Endometrium (tissue), 2 donors: ENCODE data around the gene NBPF6.
"Not testable (repeated sequence)": the region's sequence is repeated elsewhere in the genome, so short reads cannot be mapped to it uniquely, and the experiment has no call there.

ENCODE experiments used
- FAIRE-seq: peaks from 2 replicates; lab custom pipeline; 2012; peaks lifted over from hg19 to GRCh38; lab: Jason Lieb, UNC
- donor health status: control.
- donor health status: control.

NBPF6 gene, protein sequence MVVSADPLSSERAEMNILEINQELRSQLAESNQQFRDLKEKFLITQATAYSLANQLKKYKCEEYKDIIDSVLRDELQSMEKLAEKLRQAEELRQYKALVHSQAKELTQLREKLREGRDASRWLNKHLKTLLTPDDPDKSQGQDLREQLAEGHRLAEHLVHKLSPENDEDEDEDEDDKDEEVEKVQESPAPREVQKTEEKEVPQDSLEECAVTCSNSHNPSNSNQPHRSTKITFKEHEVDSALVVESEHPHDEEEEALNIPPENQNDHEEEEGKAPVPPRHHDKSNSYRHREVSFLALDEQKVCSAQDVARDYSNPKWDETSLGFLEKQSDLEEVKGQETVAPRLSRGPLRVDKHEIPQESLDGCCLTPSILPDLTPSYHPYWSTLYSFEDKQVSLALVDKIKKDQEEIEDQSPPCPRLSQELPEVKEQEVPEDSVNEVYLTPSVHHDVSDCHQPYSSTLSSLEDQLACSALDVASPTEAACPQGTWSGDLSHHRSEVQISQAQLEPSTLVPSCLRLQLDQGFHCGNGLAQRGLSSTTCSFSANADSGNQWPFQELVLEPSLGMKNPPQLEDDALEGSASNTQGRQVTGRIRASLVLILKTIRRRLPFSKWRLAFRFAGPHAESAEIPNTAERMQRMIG

GRCh38 chr1:108450043-108450442 is at the start of gene NBPF6:
Gene NBPF6 (plus strand): TSS chr1:108450343. CDS start chr1:108450602, 259 bp downstream.
- FAIRE-seq: not testable (repeated sequence)

DNA sequence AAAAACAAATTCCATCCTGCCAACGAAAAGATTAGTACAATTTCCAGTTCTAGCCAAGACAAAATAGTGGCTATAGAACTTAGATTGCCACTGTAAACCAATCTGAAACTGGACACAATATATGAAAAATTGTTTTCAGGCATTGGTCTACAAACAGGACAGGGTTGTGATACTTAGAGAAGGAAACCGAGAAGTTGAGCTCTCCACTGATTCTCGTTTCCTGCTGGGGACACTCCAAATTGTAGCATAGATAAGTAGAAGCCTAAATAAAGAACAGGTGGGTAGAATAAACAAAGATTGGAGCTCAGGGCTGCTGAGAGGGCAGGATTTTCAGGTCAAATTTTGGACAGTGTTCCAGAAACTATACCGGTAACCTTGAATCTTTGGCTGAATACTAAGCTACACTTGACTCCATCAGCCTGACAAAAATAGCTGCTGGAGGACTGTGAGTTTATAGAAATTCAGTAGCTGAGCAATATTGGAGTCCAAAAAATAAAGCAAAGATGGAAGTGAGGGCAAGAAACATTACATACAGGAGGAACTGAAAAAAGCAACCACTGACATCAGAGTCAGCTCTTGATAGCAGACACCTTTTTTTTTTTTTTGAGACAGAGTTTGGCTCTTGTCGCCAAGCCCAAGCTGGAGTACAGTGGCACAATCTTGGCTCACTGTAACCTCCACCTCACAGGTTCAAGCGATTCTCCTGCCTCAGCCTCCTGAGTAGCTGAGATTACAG is 38.9 kb upstream of the NBPF6 start:
- not testable (repeated sequence) for FAIRE-seq

DNA sequence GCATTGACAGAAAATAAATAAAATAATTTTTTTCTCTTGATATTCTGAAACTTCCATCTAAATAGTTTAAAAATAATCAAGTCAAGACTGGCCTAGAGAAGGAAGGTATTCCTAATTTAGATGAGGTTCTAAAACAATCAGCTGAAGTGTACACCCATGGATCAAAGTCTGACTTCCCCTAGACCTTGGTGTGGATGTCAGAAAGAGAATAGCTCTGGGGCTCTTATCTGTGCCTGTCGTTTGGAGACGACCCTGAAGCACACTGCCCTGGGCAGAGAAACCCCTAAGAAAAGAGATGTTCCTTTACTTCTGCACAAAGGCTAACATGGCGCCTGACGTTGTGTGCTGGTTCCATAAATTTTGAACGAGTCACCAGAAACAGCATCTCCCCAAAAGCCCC is 30.0 kb upstream of the NBPF6 start:
- FAIRE-seq: not testable (repeated sequence)

- not testable (repeated sequence) for FAIRE-seq
These were observed 28.9 kb upstream of the NBPF6 start for GRCh38 chr1:108421061-108421916.

DNA sequence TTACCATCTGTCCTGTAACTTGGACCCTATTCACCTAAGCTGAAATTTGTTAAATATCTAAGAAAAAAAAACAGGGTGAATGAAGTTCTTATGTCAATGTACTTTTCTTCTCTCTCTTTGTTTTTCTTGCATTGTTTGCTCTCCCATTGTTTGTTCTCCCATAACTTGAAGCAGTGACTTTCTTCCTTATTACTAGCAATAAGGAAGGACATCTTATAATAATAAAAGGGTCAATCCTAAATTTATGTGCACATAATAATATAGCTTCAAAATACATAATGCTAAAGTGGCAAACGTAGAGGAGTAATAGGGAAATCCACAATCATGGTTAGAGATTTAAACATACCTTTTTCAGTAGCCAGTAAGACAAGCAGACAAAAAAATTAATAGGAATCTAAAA is 23.3 kb upstream of the NBPF6 start:
- not testable (repeated sequence) for FAIRE-seq

DNA sequence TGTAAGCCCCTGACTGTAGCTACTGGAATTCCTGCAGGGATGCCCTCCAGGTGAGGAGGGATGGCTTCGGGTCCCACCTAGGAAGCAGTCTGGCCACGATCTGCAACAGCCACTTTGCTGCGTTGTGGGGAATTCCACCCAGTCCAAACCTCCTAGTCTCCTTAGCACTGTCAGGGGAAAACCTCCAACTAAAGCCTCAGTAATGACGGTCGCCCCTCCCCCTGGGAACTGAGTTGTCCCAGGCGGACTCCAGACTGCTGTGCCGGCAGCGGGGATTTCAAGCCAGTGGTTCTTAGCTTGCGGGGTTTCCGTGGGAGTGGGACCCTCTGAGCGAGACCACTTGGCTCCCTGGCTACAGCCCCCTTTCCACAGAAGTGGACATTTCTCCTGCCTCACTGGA is 18.1 kb upstream of the NBPF6 start:
- not testable (repeated sequence) for FAIRE-seq

- not testable (repeated sequence) for FAIRE-seq
These were observed 16.7 kb upstream of the NBPF6 start for GRCh38 chr1:108433404-108433803.

GRCh38 chr1:108438536-108438935 is 11.6 kb upstream of the NBPF6 start:
- not testable (repeated sequence) for FAIRE-seq

DNA sequence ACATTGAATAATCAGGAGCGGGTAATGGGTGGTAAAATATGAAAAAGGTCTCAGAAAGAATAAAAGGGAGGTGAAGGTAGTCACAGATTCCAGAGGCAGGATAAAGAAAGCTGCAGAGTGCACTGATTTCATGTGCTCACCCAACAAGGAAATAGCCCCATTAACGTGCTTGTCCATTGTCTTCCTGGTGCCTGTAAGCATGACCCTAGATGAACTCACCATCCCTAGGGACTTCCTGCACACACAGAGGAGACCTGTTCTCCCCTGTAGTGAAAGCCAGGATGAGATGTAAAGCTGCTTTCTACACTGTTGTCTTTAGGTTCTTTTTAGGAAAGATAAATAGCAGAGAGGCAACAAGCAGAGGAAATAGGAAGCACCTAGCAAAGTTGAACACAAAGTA is 4.4 kb downstream of the NBPF6 start:
- not testable (repeated sequence) for FAIRE-seq

DNA sequence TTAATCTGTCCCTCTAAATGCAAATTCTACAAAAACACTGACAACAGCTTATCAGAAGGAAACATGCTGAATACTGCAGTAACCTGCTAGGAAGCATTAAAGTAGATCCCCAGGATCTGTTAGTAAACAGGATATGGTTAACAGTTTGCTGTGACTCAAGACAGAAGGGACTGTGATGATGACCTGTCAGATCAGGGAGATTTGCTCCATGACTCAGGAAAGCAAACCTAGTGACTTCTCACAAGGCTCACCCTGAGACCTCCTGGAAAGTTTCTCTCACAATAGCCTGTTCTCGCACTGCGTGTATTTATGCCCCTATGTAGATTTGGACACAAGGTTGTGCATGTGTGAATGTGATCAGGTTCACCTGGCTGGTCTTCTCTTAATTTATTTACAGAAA is 8.5 kb downstream of the NBPF6 start:
- FAIRE-seq: not testable (repeated sequence)

- FAIRE-seq: not testable (repeated sequence)
These were observed 11.6 kb downstream of the NBPF6 start for GRCh38 chr1:108461758-108462157.

DNA sequence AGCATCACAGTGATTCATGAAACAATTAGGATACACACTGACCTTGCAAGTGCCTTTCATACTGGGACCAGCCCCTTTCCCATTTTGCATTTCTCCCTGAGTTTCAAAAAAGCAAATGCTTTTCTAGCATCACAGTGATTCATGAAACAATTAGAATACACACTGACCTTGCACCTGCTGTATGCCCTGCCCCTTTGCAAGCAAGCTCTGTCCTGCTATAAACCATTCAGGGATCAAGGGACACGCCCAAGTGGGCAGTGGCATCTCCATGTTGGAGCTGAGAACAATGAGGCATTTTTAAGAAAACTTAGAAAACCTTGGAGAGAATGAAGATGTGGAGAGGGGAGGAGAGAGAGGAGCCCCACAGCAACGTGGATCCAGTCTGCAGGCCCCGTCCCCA is 13.8 kb downstream of the NBPF6 start:
- not testable (repeated sequence) for FAIRE-seq

GRCh38 chr1:108466166-108466565 is 16.0 kb downstream of the NBPF6 start:
- FAIRE-seq: not testable (repeated sequence)

- FAIRE-seq: not testable (repeated sequence)
These were observed 17.0 kb downstream of the NBPF6 start for GRCh38 chr1:108467155-108467554.

DNA sequence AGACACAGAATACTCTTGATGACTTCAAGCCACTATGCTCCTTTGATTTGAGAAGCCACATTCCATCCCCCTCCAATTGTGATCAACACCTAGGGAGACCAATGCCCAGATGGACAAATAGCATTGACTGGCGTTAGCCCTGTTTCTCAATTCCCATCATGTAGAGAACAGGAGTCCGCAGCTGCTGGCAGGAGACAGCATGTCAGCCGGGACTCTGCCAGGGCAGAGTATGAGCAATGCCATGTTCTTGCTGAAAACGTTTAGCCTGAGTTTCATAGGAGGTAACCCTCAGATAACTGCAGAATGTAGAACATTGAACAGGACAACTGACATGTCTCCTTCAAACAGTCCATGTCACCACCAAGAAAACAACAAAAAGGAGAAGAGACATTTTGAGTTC is 20.6 kb downstream of the NBPF6 start:
- not testable (repeated sequence) for FAIRE-seq

- FAIRE-seq: not testable (repeated sequence)
These were observed 24.4 kb downstream of the NBPF6 start for GRCh38 chr1:108474516-108474915.

DNA sequence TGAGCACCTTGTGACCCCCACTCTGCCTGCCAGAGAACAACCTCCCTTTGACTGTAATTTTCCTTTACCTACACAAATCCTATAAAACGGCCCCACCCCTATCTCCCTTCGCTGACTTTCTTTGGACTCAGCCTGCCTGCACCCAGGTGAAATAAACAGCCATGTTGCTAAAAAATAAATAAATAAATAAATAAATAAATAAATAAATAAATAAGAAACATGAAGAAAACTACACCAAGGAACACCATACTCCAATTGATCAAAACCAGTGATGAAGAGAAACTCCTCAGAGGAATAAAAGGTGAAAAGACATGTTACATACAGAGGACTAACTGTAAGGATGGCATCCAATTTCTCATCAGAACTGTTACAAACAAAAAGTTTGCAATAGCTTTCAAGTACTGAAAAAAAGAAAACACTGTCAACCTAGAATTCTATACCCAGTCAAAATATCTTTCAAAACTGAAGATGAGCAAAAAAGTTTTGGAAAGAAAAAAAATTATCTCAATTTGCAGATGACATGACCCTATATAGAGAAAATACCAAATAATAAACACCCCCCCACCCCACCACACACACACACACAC is 28.4 kb downstream of the NBPF6 start:
- FAIRE-seq: no peak

DNA sequence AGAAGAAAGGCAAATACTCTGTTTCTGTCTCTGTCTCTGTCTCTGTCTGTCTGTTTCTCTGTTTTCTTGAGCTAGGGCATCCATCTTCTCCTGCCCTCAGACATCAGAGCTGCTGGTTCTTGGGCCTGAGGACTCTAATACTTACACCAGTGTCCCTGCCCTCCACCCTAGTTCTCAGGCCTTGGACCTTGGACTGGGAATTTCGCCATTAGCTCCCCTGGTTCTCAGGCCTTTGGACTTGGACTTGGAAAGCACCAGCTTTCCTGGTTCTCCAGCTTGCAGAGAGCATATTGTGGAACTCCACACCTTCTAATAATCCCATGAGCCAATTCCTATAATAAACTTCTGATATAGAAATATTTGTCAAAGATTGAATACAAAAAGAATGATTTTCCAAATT is 32.6 kb downstream of the NBPF6 start:
- FAIRE-seq: no peak

DNA sequence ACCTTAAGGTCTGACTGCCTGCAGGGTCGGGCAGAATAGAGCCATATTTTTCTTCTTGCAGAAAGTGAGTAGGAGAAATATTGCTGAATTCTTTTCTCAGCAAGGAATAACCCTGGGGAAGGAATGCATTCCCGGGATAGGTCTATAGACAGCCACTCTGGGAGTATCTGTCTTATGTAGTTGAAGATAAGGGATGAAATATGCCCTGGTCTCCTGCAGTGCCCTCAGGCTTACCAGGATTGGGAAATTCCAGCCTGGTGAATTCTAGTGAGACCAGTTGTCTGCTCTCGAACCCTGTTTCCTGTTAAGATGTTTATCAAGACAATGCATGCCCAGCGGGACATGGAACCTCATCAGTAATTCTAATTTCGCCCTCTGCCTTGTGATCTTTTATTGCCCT is 35.8 kb downstream of the NBPF6 start:
- FAIRE-seq: not testable (repeated sequence)

- not testable (repeated sequence) for FAIRE-seq
These were observed 36.6 kb downstream of the NBPF6 start for GRCh38 chr1:108486707-108487106.

DNA sequence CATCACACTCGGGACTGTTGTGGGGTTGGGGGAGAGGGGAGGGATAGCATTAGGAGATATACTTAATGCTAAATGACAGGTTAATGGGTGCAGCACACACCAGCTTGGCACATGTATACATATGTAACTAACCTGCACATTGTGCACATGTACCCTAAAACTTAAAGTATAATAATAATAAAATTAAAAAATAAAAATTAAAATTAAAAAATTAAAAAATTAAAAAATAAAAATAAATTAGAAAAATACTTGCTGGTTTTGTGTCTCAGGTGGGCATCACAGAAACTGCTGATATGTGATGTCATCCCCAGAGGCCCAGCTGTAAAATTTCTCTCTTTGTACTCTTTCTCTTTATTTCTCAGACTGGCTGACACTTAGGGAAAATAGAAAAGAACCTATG is 44.9 kb downstream of the NBPF6 start:
- FAIRE-seq: not testable (repeated sequence)
